Astrocyte (in vitro differentiated cells and primary cell): ENCODE data around the gene CHST15.

Experiments
- CTCF ChIP-seq: IDR thresholded peaks from 2 replicates; pipeline ENCODE4 v1.5.1; 2011; ENCODE audit warnings: low read depth, mild to moderate bottlenecking, inconsistent platforms, low read length, moderate library complexity; ENCODE audit not compliant: insufficient read depth
- EZH2 ChIP-seq: IDR thresholded peaks from 2 replicates; pipeline ENCODE4 v1.6.1; 2012; ENCODE audit warnings: mild to moderate bottlenecking, low read length, inconsistent platforms; ENCODE audit not compliant: insufficient read depth

DNA sequence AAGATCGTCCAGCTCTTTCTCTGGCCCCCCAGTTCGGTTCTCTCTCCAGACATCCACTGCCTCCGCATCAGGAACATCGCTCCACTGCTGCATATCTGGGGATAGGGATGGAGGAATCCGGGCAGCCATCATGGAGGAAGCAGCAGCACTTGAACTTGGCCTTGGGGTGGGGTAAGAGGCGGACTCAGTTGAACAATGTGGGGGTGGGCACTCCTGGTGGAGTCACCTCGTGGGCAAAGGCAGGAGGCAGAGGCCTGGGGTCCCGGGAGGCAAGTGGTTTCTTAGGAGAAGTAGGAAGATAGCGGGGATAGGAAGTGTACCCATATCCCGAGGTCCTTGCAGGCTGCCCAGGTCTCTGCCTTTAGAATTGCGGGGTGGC is 98.3 kb downstream of the CHST15 start:
- TF ChIP-seq EZH2: no peak
- TF ChIP-seq CTCF: no peak
